Body of pancreas (tissue), 4 donors: ENCODE results near the gene AKAP13. TPM values are rescaled to one million over a fixed set of nuclear protein-coding genes. Genes with fewer than 3 reads are reported as not detected.
"Not testable (repeated sequence)": the region's sequence is repeated elsewhere in the genome, so short reads cannot be mapped to it uniquely, and the experiment has no call there.

Source experiments
- ATAC-seq: fragments of 150-250 bp; one replicate; pipeline ENCODE4 v1.9.1; 2016
- DNase-seq, 4 donors: peaks; one replicate each; pipeline ENCODE4 v3.0.0-alpha.2; 2019
- H3K27ac ChIP-seq, 4 donors: fragments of 200-600 bp; sonication (generic); 1 replicate in 3 of 4; 2 replicates in 1 of 4; pipeline versions ENCODE4 v1.5.1 to v1.6.1; 2016 to 2019; ENCODE audit warnings: mild to moderate bottlenecking in 1 of 4, mixed read lengths in 1 of 4, moderate library complexity in 1 of 4
- H3K27me3 ChIP-seq, 2 donors: fragments of 200-600 bp; sonication (generic); one replicate each; pipeline ENCODE4 v1.6.0; 2016; ENCODE audit warnings: mild to moderate bottlenecking in 1 of 2
- H3K36me3 ChIP-seq, 2 donors: fragments of 200-600 bp; sonication (generic); replicated peaks in 1 of 2; 2 replicates each; pipeline ENCODE4 v1.5.1; 2016; ENCODE audit warnings: low read depth in 2 of 2; ENCODE audit not compliant: insufficient read depth in 1 of 2
- H3K4me1 ChIP-seq: fragments of 200-600 bp; sonication (generic); one replicate; pipeline ENCODE4 v1.6.0; 2016
- H3K4me3 ChIP-seq, 2 donors: fragments of 200-600 bp; sonication (generic); 1 replicate in 1 of 2; 2 replicates in 1 of 2; pipeline ENCODE4 v1.5.1; 2016 to 2019
- H3K9me3 ChIP-seq, 3 donors: fragments of 200-600 bp; sonication (generic); 1 replicate in 2 of 3; 2 replicates in 1 of 3; pipeline ENCODE4 v1.5.1; 2016
- CTCF ChIP-seq, 7 experiments: fragments of 450-650 bp in 4 of 7; fragments of 200-600 bp in 3 of 7; sonication (generic) in 3 of 7; IDR thresholded peaks; one replicate each; pipeline ENCODE4 v1.5.1; 2016 to 2019; ENCODE audit warnings: antibody characterized with exemption in 7 of 7
- POLR2A ChIP-seq, 3 donors: fragments of 450-650 bp; IDR thresholded peaks; one replicate each; pipeline ENCODE4 v1.6.1; 2016; ENCODE audit warnings: antibody characterized with exemption in 3 of 3, mild to moderate bottlenecking in 2 of 3
- WGBS, 2 donors: methylation state at CpG; one replicate each; pipeline ENCODE4 v1.1.5; 2017; 5-methylcytosine and 5-hydroxymethylcytosine counted together
- intact Hi-C: fragments of 100-400 bp; cut with DNase I; formaldehyde crosslinking; loops from one replicate; pipeline ENCODE4 v1.15.1; 2023
- total RNA-seq, 2 donors: library from RNA; depleted of rRNA; stranded (reverse); fragments of >200 nt; gene quantifications; one replicate each; pipeline ENCODE4 v1.1.0, GENCODE V29; 2016

The AKAP13 gene
- total RNA-seq, 2 donors from 2014 or later = 102 to 160 TPM

- ATAC-seq = no peak
- Histone ChIP-seq H3K27ac (no peak overlapping the region), H3K9me3 (no peaks in the 10 kb centered on the region)
Measured at GRCh38 chr15:85337425-85338074, 42.9 kb upstream of the AKAP13 start.

GRCh38 chr15:85340321-85340665 lies 40.1 kb upstream of the AKAP13 start:
- H3K4me3 ChIP-seq = no peak overlapping the region
- intact Hi-C loops = no loop called here

More at GRCh38 chr15:85337425-85338074, 42.9 kb upstream of the AKAP13 start:
- Histone ChIP-seq H3K36me3 (no peaks in the 10 kb centered on the region), H3K4me1 (peaks cover 5% of the 10 kb centered on the region), H3K4me3 (no peak overlapping the region), H3K27me3 (no peaks in the 10 kb centered on the region)
- TF ChIP-seq CTCF (IDR thresholded peaks at IDR 0.05) = no peak
- 76 to 90% methylated on average over 8 to 9 of the region's 9 CpGs for WGBS, 2 donors
- intact Hi-C loops = no loop called here
- DNase-seq = no peak

GRCh38 chr15:85340852-85341251 lies 39.6 kb upstream of the AKAP13 start:
- no peak for DNase-seq
- H3K36me3 ChIP-seq = no peaks in the 10 kb centered on the region
- ATAC-seq = no peak
- no peaks in the 10 kb centered on the region for H3K9me3 ChIP-seq
- H3K4me3 ChIP-seq = no peak overlapping the region
- intact Hi-C loops = no loop called here
- no peak for TF ChIP-seq CTCF (IDR thresholded peaks at IDR 0.05)
- TF ChIP-seq POLR2A (IDR thresholded peaks at IDR 0.05) = no peak
- H3K27ac ChIP-seq = no peak overlapping the region
- peaks cover 10% of the 10 kb centered on the region for H3K4me1 ChIP-seq
- H3K27me3 ChIP-seq = no peaks in the 10 kb centered on the region

More at GRCh38 chr15:85340321-85340665, 40.1 kb upstream of the AKAP13 start:
- WGBS, 2 donors = 60 to 64% methylated on average over 1 of the region's 1 CpG
- DNase-seq (no peak), ATAC-seq (no peak)
- Histone ChIP-seq H3K4me1 (peaks cover 15% of the 10 kb centered on the region), H3K36me3 (no peaks in the 10 kb centered on the region), H3K27ac (no peak overlapping the region), H3K27me3 (no peaks in the 10 kb centered on the region), H3K9me3 (no peaks in the 10 kb centered on the region)
- TF ChIP-seq CTCF (IDR thresholded peaks at IDR 0.05) (no peak), POLR2A (IDR thresholded peaks at IDR 0.05) (no peak)

GRCh38 chr15:85342163-85342562 lies 38.2 kb upstream of the AKAP13 start:
- DNase-seq, ATAC-seq, H3K36me3 ChIP-seq, H3K9me3 ChIP-seq, intact Hi-C loops, H3K4me3 ChIP-seq, H3K27ac ChIP-seq, H3K27me3 ChIP-seq: not testable (repeated sequence)
- 81 to 85% methylated on average over 6 of the region's 6 CpGs for WGBS, 2 donors
- peaks cover 17% of the 10 kb centered on the region for H3K4me1 ChIP-seq

GRCh38 chr15:85343443-85343842 lies 37.0 kb upstream of the AKAP13 start:
- ATAC-seq, H3K9me3 ChIP-seq, H3K36me3 ChIP-seq, intact Hi-C loops, H3K4me3 ChIP-seq, H3K27me3 ChIP-seq, DNase-seq: not testable (repeated sequence)
- Histone ChIP-seq H3K4me1 (peaks cover 17% of the 10 kb centered on the region), H3K27ac (peak overlapping the region in 3 of 4 donors; percentile 30 to 78 (median 51))
- WGBS, 2 donors = 39 to 48% methylated on average over 5 of the region's 5 CpGs

GRCh38 chr15:85344241-85344640 lies 36.2 kb upstream of the AKAP13 start:
- not testable (repeated sequence) for ATAC-seq
- WGBS, 2 donors = 74 to 89% methylated on average over 1 of the region's 1 CpG

GRCh38 chr15:85344653-85345114 lies 35.7 kb upstream of the AKAP13 start:
- peak; percentile 16 to 45 (median 31) for DNase-seq
- WGBS, 2 donors = 50 to 57% methylated on average over 6 of the region's 6 CpGs
- H3K27ac ChIP-seq = peak overlapping the region; percentile 12 to 78 (median 33)
- intact Hi-C loops, H3K36me3 ChIP-seq, H3K27me3 ChIP-seq, H3K4me3 ChIP-seq, H3K9me3 ChIP-seq: not testable (repeated sequence)
- ATAC-seq = peak; percentile 65
- peaks cover 17% of the 10 kb centered on the region for H3K4me1 ChIP-seq

More at GRCh38 chr15:85344241-85344640, 36.2 kb upstream of the AKAP13 start:
- H3K9me3 ChIP-seq, H3K4me3 ChIP-seq, H3K27me3 ChIP-seq, H3K36me3 ChIP-seq, DNase-seq, intact Hi-C loops: not testable (repeated sequence)
- Histone ChIP-seq H3K27ac (peak overlapping the region in 3 of 4 donors; percentile 30 to 78 (median 51)), H3K4me1 (peaks cover 17% of the 10 kb centered on the region)

GRCh38 chr15:85345196-85345918 lies 35.0 kb upstream of the AKAP13 start:
- H3K27me3 ChIP-seq, H3K4me3 ChIP-seq, DNase-seq, H3K9me3 ChIP-seq, intact Hi-C loops, H3K36me3 ChIP-seq, ATAC-seq: not testable (repeated sequence)
- Histone ChIP-seq H3K27ac (peak overlapping the region; percentile 12 to 78 (median 33)), H3K4me1 (peaks cover 17% of the 10 kb centered on the region)
- WGBS, 2 donors = 89 to 93% methylated on average over 4 of the region's 4 CpGs
